KMS-11 (cell line): ENCODE measurements around the gene TMEM106B.

Experiments
- H2AFZ ChIP-seq: fragments of 200-600 bp; sonication (generic); 2 replicates; pipeline ENCODE4 v1.6.1; 2016; ENCODE audit warnings: antibody characterized with exemption, mixed run types, low read depth
- H3K27ac ChIP-seq: fragments of 200-600 bp; sonication (generic); 2 replicates; pipeline ENCODE4 v1.6.1; 2016; ENCODE audit warnings: mild to moderate bottlenecking, mixed run types
- H3K27me3 ChIP-seq: fragments of 200-600 bp; sonication (generic); 2 replicates; pipeline ENCODE4 v1.6.1; 2017; ENCODE audit warnings: mild to moderate bottlenecking, low read depth, mixed run types, moderate library complexity; ENCODE audit not compliant: insufficient read depth
- H3K36me3 ChIP-seq: fragments of 200-600 bp; sonication (generic); 2 replicates; pipeline ENCODE4 v1.6.1; 2017; ENCODE audit warnings: mild to moderate bottlenecking, mixed run types; ENCODE audit not compliant: insufficient read depth
- H3K4me1 ChIP-seq: fragments of 200-600 bp; sonication (generic); 2 replicates; pipeline ENCODE4 v1.6.1; 2016; ENCODE audit warnings: mild to moderate bottlenecking, low read depth, mixed run types; ENCODE audit not compliant: poor library complexity, severe bottlenecking
- H3K4me2 ChIP-seq: fragments of 200-600 bp; sonication (generic); 2 replicates; pipeline ENCODE4 v1.7.0; 2016; ENCODE audit warnings: mild to moderate bottlenecking, mixed run types
- H3K4me3 ChIP-seq: fragments of 200-600 bp; sonication (generic); IDR thresholded peaks from 2 replicates; pipeline ENCODE4 v1.6.1; 2017; ENCODE audit warnings: low read depth, low read length, mixed read lengths; ENCODE audit not compliant: insufficient read depth
- H3K79me2 ChIP-seq: fragments of 200-600 bp; sonication (generic); 2 replicates; pipeline ENCODE4 v1.6.1; 2016; ENCODE audit warnings: low read depth, mixed run types; ENCODE audit not compliant: insufficient read depth
- H3K9ac ChIP-seq: fragments of 200-600 bp; sonication (generic); 2 replicates; pipeline ENCODE4 v1.6.1; 2016; ENCODE audit warnings: mild to moderate bottlenecking, mixed run types
- H4K20me1 ChIP-seq: fragments of 200-600 bp; sonication (generic); 2 replicates; pipeline ENCODE4 v1.6.1; 2016; ENCODE audit warnings: mild to moderate bottlenecking, mixed run types; ENCODE audit not compliant: insufficient read depth
- TF ChIP-seq, protein P1 (sequence below): fragments of 200-600 bp; sonication (generic); conservative IDR thresholded peaks from 2 replicates; pipeline ENCODE4 v1.6.1; 2017; ENCODE audit warnings: low read depth, mild to moderate bottlenecking, antibody characterized with exemption, low read length, moderate library complexity, mixed read lengths

Gene TMEM106B

DNA sequence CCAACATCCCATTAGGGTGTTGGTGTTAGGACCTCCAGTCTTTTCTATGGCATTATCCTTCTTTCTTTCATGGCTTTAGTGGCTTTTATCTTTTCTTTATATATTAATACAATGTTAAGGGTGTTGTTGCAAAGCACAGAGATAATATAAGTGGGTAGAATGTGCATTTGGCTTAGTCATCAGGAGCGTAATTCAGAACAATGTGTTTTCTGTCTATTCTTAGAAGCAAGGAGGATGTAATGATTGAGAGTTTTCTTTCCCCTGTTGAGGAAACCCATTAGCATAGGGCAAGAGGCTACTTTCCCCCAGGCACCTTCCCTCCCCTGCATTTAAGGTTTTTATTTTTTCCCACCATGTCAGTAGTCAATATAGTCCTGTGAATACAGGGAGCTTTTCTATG, 79.7 kb downstream of the TMEM106B start:
- no peaks in the 10 kb centered on the region for H3K79me2 ChIP-seq
- H3K27me3 ChIP-seq = no peaks in the 10 kb centered on the region
- H3K9ac ChIP-seq = no peak overlapping the region
- no peak overlapping the region for H3K4me3 ChIP-seq
- TF ChIP-seq, protein P1, sequence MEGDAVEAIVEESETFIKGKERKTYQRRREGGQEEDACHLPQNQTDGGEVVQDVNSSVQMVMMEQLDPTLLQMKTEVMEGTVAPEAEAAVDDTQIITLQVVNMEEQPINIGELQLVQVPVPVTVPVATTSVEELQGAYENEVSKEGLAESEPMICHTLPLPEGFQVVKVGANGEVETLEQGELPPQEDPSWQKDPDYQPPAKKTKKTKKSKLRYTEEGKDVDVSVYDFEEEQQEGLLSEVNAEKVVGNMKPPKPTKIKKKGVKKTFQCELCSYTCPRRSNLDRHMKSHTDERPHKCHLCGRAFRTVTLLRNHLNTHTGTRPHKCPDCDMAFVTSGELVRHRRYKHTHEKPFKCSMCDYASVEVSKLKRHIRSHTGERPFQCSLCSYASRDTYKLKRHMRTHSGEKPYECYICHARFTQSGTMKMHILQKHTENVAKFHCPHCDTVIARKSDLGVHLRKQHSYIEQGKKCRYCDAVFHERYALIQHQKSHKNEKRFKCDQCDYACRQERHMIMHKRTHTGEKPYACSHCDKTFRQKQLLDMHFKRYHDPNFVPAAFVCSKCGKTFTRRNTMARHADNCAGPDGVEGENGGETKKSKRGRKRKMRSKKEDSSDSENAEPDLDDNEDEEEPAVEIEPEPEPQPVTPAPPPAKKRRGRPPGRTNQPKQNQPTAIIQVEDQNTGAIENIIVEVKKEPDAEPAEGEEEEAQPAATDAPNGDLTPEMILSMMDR = no peak
- no peaks in the 10 kb centered on the region for H3K36me3 ChIP-seq
- H3K4me1 ChIP-seq = no peaks in the 10 kb centered on the region
- no peak overlapping the region for H2AFZ ChIP-seq
- H3K4me2 ChIP-seq = no peak overlapping the region
- no peaks in the 10 kb centered on the region for H4K20me1 ChIP-seq
- H3K27ac ChIP-seq = no peak overlapping the region

- Histone ChIP-seq H3K4me3 (no peak overlapping the region), H3K27ac (no peak overlapping the region), H3K4me2 (no peak overlapping the region), H3K4me1 (no peaks in the 10 kb centered on the region), H3K36me3 (no peaks in the 10 kb centered on the region), H3K9ac (no peak overlapping the region), H3K27me3 (no peaks in the 10 kb centered on the region), H3K79me2 (no peaks in the 10 kb centered on the region), H2AFZ (no peak overlapping the region), H4K20me1 (no peaks in the 10 kb centered on the region)
- TF ChIP-seq, protein P1 = peak; percentile 62
These were observed 80.8 kb downstream of the TMEM106B start for GRCh38 chr7:12291870-12292269.
